SU-DHL-6 (cell line): Measurements from ENCODE around the gene FMN1.

Experiments
- CTCF ChIP-seq: fragments of 200-600 bp; sonication (generic); IDR thresholded peaks from one replicate; pipeline ENCODE4 v1.5.1; 2017; ENCODE audit warnings: antibody characterized with exemption, mild to moderate bottlenecking, low read length, moderate library complexity; ENCODE audit not compliant: insufficient read depth, poor library complexity, severe bottlenecking
- EZH2phosphoT487 ChIP-seq: fragments of 200-600 bp; sonication (generic), shearing (Covaris generic); conservative IDR thresholded peaks from 2 replicates; pipeline ENCODE4 v1.6.1; 2018; ENCODE audit warnings: mild to moderate bottlenecking, antibody characterized with exemption, low read length, moderate library complexity, mixed read lengths

- TF ChIP-seq CTCF = no peak
- TF ChIP-seq EZH2phosphoT487 = no peak
Observed at GRCh38 chr15:32898414-32898813, 296.1 kb downstream of the FMN1 start.
